Stimulated activated naive CD4-positive, alpha-beta T cell treated with Interleukin-2 at 50 U/mL for 16 hours (primary cell): ENCODE results near the gene PPM1M.
A peak's percentile ranks its signal among the peaks of the same experiment; 100 is the strongest.

ENCODE experiments used
- DNase-seq: peaks from one replicate; lab custom pipeline; 2025; lab: John Stamatoyannopoulos, UW

Gene PPM1M, protein sequence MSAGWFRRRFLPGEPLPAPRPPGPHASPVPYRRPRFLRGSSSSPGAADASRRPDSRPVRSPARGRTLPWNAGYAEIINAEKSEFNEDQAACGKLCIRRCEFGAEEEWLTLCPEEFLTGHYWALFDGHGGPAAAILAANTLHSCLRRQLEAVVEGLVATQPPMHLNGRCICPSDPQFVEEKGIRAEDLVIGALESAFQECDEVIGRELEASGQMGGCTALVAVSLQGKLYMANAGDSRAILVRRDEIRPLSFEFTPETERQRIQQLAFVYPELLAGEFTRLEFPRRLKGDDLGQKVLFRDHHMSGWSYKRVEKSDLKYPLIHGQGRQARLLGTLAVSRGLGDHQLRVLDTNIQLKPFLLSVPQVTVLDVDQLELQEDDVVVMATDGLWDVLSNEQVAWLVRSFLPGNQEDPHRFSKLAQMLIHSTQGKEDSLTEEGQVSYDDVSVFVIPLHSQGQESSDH

DNA sequence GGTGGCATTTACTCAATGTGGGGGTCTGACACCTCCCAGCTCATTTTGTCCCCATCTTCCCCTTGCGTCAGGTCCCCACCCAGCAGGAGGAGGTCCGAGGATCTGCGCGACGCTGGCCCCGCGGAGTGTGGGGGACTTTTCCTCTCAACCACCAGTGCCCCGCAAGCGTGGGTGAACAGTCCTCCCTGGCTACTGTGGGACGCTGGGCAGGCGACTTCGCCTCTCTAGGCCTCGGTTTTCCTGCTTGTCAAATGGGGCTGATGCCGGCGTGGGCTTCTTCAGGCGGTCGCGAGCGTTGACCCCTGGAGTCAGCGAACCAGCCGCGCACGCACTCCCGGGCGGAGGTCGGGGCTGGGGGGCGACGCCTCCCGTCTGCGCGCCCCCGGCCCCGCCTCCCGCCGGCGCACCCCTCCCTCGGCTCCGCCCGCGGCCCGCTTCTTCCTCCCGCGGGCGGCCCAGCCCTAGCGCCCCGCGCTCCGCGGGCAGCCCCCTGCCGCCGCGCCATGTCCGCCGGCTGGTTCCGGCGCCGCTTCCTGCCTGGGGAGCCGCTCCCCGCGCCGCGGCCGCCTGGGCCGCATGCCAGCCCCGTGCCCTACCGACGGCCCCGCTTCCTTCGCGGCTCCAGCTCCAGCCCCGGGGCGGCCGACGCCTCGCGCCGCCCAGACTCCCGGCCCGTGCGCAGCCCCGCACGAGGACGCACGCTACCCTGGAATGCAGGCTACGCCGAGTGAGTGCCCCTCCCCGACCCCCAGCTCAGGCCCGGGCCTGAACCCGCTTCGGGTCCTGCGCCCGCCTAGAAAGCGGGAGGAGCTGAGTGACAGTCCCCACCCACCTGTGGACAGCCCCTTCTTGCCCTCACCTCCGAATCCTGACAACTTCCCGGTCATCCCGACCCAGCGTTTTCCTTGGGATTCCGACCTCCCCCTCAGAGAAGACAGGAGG is at the start of gene PPM1M:
Gene PPM1M, plus strand, starts transcription at position 438 of the 942 bp plus-strand sequence. Its CDS starts 66 bp downstream, at position 504.
- peak; percentile 61 for DNase-seq

DNA sequence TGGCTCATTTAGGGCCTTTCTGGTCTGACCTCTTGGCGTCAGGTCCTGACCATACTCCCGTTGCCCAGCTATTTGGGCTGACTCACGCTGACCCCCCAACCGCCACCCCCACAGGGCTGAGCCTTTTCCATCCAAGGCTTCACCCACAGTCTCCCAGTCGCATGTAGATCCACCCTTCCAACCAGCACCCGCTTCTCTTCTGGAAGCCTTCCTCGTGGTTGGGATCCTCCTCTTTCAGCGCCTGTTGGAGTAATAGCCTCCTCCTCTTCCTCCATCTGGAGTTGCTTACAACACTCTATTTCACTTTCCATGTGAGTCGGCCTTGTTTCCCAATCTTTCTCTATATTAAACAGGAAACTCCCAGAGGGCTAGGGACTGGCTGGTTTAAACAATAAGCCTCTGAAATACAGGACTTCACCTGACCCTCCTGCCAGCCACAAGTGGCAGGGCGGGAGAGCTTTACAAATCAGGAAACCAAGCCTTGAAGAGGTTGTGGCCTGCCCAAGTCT is 49.7 kb upstream of the PPM1M start:
- no peak for DNase-seq

DNA sequence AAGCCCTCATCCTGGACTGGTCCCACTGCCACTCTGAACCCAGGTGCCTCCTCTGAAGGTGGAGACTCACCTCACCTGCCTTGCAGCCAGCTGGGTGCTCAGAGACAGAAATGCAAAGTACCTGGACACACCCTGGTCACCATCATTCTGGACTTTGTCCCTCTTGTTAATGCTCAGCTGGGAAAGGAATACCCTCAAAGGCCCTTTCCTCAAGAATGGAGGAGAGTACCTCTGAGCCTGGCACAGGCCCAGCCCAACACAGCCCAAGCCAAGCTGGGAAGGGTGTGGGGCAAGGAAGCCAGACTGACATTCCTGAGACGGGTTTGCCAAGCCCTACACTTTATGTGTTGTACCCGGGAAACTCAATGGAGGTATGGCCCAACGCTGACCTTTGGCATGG is 48.6 kb upstream of the PPM1M start:
- DNase-seq, result no peak

DNA sequence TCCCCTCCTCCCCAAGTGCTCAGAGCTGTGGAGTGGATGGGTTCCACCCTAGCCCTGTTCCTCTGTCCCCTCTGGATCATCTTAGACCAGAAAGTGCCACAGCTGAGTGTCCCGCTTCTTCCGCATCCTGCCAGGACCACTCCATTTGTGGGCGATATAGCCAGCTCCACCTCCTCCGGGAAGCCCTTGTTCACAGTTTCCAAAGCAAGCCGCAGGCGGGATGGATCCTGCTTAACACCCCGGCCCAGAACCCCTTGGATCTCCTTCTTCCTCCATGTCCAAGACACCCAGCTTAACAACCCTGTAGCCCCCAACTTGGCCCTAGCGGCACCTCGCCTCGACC is 48.1 kb upstream of the PPM1M start:
- DNase-seq, result no peak

DNA sequence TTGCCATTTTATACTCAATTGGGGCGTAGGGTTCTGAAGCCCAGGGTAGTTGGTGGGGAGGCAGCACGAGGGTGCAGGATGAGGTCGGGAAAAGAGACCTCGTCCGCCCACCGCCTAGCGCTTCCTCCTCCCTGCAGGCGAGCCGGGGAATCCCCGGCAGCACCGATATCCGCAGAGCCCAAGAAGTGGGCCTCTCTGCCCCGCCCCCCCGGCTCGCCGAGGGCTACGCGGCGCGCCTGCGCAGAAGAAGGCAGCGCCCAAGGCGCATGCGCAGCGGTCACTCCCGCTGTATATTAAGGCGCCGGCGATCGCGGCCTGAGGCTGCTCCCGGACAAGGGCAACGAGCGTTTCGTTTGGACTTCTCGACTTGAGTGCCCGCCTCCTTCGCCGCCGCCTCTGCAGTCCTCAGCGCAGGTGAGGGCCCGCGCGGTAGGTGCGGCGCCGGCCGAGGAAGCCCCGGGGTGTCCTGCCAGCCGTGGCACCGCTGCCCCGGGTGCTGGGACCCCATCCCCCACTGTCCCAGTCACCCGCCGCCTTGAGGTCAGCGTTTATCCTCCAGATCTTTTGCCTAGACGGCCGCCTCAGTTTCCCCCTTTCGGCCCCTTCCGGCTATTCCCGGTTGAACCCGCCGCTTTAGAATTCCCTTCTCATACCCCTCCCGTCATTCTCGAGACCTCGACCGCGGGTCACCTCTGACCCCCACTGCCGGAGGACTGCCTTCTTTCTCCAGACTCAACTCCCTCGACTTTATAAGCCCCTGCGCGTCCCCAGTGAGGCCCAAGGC is 47.5 kb upstream of the PPM1M start, which contains the start of gene ALAS1:
Gene ALAS1, plus strand, starts transcription at position 319 of the 784 bp plus-strand sequence. CDS start 1,082 bp downstream, outside the sequence.
- peak; percentile 85 for DNase-seq

DNA sequence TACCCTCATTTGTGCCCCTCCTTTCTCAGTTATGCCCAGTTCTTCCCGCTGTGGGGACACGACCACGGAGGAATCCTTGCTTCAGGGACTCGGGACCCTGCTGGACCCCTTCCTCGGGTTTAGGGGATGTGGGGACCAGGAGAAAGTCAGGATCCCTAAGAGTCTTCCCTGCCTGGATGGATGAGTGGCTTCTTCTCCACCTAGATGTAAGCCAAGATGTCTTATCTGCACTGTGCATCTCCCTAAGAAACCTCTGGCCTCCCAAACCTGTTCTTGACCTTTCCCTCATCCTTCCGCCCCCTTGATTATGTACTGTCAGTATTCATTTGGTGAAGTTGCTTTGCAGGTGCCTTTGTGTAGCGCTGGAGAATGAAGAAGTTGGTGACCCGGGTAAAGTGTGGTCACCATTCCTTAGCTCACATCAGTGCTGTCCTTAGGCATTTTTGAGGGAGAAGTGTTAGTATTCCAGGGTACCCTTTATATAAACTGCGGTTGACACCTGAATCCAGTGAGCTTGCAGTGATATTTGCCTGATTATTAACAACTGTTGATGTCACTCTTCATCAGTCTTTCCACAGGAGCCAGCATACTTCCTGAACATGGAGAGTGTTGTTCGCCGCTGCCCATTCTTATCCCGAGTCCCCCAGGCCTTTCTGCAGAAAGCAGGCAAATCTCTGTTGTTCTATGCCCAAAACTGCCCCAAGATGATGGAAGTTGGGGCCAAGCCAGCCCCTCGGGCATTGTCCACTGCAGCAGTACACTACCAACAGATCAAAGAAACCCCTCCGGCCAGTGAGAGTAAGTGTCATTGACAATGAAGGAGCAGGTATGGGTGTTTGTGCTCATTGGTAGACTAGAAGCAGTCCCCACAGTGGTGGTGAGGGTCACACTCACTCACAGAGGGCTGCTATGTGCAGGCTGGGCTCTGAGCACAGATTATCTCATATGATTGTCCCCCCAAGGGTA is 46.6 kb upstream of the PPM1M start:
- DNase-seq, result no peak

DNA sequence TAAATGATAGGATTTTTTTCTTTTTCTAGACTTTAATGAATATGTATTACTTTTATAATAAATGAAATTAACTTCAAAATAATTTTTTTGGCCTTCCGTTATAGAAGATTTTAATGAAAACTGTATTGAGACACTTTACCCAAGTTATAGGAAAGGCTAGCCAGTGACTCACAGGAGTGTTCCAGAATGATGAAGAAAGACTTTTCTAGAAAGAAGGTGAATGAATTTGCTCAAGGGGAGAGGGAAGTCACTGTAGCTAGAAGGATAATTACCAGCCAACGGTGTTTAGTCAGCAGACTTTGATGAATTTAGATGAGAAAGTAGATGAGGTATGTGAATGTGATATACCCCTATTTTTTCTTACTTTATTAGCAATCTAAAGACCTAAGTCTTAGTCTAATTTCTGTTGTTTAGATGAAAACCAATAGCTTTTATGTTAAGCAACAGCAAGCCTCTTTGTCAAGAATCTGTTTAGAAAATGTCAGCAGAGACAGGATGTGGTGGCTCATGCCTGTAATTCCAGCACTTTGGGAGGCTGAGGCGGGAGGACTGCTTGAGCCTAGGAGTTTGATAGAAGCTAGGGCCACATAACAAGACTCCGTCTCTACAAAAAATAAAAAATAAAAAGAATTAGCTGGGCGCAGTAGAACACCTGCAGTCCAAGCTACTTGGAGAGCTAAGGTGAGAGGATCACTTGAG is 44.4 kb upstream of the PPM1M start:
- DNase-seq, result no peak

DNA sequence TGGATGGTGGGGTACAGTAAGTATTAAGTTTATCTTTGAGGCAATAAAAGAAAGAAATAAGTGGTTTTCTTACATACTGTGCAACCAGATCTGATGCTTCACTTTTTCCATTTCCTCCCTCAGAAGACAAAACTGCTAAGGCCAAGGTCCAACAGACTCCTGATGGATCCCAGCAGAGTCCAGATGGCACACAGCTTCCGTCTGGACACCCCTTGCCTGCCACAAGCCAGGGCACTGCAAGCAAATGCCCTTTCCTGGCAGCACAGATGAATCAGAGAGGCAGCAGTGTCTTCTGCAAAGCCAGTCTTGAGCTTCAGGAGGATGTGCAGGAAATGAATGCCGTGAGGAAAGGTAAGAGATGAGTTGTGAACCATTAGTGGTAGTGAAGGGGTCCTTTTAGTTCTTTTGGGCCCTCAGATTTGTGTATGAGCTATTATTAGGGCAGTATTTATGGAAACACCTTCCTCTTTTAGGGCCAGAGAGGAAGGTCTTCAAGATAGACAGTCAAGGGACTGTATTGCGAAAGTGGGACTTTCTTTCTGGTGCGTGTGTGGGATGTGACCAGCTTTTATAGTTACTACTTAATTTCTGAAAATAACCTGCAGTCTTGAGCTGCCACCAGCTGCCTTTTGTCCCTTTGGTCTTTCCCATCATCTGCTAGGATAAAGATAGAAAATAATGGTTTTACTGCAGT is 43.0 kb upstream of the PPM1M start:
- no peak for DNase-seq

DNA sequence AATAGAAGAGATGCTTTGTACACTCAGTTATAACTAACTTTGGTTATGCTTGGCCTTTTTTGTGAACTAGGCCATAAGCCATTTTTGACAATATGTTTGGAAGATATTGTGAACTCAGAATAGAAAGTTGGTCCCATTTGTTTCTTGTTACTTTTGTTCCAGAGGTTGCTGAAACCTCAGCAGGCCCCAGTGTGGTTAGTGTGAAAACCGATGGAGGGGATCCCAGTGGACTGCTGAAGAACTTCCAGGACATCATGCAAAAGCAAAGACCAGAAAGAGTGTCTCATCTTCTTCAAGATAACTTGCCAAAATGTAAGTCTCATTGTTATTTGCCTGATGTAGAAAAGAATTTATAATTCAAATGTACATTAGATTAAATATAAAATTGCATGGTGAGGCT is 41.9 kb upstream of the PPM1M start:
- DNase-seq, result no peak

DNA sequence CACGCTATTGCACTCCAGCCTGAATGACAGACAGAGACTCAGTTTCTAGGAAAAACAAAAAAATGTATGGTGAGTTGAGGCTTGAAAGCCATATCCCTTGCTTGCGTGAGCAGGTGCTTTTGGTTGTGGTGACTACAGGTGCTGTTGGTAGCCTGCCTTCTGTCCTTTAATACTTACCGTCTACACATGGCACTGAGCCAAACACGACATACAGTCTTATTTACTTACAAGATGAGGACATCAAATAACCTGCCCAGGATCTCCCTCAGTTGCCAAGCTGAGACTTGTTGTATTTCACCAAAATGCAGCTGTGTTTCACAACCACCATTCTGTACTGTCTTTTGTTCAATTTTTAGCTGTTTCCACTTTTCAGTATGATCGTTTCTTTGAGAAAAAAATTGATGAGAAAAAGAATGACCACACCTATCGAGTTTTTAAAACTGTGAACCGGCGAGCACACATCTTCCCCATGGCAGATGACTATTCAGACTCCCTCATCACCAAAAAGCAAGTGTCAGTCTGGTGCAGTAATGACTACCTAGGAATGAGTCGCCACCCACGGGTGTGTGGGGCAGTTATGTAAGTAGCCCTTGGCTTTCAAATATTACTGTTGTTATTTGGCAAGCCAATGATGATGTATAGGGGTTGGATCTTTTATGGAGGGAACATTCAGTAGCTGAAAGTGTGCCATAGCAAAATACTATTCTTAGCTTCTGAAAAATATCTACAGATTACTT is 41.1 kb upstream of the PPM1M start:
- DNase-seq, result no peak

DNA sequence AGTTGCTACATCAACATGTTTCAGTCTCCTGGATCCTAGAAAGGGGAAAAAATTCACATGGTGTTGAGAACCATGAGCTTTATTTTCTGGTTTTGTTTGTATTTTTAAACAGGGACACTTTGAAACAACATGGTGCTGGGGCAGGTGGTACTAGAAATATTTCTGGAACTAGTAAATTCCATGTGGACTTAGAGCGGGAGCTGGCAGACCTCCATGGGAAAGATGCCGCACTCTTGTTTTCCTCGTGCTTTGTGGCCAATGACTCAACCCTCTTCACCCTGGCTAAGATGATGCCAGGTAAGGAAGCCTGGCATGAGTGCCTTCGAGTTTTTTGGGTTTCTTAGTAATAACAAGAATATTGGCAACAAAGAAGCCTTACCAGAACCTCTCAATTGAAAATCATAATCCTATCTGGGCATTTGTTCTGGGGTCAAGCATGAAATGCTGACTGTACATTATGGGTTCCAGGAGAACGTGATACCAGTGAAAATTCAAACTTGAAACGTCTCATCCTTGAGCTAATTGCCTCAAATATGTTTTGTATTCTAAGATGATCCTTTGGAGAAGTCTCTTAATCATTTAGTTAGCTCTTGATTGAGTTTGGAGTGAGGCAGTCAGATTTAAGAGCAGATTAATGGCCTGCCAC is 39.7 kb upstream of the PPM1M start:
- DNase-seq, result no peak

DNA sequence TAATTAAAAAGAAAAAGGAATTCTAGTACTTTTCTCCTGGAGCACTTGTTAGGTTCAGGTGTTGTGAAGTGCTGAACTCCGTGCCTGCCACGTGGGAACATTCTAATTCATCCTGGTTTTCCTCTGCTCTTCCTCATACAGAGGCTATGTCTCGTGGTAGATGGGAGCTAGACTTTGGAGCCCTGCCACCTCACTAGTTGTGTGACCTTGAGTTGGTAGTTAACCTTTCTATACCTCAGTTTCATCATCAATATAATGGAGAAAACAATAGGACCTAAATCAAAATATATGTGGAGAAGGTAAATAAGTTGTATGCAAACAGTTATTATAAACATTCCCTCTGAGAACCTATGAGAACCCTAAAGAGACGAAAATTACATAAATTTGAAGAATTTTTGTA is 37.0 kb upstream of the PPM1M start:
- no peak for DNase-seq

DNA sequence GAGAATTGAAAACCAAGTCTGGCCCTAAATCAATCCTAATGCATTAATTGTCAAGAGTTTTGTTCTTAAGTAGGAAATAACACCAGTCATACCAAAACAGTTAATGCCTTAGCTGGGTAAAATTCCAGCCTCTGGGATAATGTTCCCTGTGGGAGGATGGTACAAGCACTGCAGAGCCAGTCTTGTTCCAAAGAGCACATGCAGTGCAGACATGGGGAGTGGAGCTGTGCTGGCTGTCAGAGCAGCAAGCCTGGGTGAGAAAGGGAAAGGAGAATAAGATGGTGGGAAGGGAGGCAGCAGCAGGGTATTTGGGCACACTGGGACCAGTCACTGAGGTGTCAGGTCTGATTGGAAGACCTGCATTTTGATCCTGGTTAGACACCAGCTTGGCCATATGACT is 35.5 kb upstream of the PPM1M start:
- no peak for DNase-seq

DNA sequence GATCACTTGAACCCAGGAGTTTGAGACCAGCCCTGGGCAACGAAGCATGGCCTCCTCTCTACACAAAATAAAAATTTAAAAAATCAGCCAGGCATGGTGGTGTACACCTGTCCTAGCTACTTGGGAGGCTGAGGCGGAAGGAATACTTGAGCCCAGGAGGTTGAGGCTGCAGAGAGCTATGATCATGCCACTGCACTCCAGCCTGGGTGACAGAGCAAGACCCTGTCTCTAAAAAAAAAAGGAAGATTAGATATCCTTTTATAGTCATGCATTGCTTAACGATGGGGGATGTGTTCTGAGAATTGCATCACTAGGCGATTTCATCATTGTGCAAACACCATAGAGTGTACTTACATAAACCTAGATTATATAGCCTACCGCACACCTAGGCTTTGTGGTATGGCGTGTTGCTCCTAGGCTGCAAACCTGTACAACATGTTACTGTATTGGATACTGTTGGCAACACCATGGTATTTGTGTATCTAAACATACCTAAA is 35.0 kb upstream of the PPM1M start:
- DNase-seq, result no peak

DNA sequence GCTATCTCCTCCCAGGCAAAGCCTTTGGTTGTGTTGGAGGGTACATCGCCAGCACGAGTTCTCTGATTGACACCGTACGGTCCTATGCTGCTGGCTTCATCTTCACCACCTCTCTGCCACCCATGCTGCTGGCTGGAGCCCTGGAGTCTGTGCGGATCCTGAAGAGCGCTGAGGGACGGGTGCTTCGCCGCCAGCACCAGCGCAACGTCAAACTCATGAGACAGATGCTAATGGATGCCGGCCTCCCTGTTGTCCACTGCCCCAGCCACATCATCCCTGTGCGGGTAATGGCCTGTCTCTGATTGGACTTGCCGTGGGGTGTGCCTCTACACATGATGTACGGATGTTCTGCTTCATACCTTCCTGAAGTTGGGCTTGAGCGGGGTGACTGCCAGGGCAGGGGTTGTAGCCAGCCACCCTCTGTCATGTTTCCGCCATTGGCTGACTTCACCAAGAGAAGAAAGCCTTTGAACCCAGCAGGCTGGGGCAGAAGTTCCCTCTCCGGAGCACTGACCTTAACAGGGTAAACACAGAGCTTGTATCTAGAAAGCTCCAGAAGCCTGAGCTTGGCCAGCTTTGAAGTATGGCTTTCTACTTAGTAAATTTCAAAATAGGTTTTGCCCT is 34.2 kb upstream of the PPM1M start:
- no peak for DNase-seq

DNA sequence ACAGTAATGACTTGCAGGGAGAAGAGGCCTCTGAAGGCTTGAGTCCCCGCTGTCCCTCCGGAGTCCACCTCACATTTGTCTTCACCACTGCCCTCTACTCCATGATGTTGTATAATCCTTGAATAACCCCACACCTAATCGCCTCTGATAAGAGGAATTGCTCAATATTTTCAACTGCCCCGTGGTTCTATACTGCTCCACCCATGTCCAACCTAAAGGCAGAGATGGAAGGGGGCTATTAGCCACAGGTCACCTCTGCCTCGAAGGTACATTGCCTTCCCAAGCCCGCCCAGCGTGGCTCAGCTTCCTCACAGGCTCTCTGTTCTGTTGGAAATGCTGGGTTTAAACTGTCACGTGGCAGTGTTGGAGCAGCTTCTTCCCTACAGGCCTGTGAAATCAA is 32.6 kb upstream of the PPM1M start:
- DNase-seq, result no peak

DNA sequence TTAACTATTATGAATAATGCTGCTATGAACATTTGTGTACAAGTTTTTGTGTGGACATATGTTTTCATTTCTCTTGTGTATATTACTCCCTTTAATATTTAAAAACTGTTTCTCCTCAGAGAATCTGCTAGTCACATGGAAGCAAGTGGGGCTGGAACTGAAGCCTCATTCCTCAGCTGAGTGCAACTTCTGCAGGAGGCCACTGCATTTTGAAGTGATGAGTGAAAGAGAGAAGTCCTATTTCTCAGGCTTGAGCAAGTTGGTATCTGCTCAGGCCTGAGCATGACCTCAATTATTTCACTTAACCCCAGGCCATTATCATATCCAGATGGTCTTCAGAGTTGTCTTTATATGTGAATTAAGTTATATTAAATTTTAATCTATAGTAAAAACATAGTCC is 31.7 kb upstream of the PPM1M start:
- no peak for DNase-seq

DNA sequence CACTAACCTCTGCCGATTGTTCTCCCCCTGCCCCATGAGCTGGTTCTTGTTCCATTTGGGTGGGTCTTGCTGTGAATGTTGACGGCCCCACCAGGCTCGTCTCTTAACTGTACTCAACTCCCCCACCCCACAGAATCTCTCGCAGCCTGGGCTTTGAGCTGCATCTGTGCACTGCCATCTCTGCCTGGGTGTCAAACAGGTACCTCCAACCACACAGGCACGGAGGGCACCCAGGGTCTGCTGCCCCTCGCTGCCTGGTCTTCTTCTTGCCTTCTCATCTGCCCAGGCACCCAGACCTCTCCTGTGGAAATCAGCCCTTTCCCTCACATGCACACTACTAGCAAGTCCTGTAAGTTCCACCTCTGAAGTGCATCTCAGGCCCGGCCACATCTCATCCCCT is 30.2 kb upstream of the PPM1M start:
- no peak for DNase-seq
